Embryonic facial prominence (tissue), 1 donor: ENCODE measurements around the gene NOXA1.
"Not testable (repeated sequence)": the region's sequence is repeated elsewhere in the genome, so short reads cannot be mapped to it uniquely, and the experiment has no call there.

Experiments
- DNase-seq: peaks from one replicate; pipeline ENCODE4 v3.0.0-alpha.2; 2016; ENCODE audit errors: extremely low spot score

NOXA1 gene

DNA sequence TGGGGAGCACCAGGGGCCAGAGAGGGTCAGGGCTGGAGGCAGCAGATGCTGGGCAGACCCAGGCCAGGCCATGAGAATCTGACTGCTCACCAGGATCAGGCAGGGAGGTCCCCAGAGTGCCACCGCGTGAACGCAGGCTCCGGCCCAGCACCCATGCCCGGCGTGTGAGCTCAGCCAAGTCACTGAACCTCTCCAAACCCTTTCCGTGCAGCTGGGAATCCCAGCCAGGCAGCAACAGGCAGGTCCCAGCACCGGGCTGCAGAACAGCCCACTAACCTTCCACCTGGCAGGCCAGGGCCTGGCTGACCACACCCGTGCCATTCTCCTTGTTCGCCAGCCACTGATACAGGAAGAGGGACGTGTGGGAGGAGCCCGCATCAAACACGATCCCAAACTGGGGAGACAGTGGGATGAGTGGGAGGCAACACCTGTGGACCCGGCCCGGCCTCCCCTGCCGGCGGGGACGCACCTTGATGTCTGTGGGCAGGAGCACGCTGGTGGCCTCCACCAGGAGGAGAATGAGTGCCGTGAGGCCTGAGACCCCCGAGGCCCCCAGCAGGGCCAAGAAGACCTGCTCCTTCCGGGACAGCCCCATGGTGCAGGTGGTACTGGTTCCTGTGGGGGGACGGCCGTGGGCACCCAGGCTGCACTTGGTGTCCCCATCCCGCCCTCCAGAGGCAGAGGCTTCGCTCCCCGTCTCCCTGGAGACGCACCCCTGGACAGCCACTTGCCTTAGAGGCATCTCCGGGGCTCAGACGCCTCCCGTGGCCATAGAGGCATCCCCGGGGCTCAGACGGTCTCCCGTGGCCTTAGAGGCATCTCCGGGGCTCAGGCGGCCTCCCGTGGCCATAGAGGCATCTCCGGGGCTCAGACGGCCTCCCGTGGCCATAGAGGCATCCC, 14.7 kb downstream of the NOXA1 start:
- DNase-seq, result no peak

DNA sequence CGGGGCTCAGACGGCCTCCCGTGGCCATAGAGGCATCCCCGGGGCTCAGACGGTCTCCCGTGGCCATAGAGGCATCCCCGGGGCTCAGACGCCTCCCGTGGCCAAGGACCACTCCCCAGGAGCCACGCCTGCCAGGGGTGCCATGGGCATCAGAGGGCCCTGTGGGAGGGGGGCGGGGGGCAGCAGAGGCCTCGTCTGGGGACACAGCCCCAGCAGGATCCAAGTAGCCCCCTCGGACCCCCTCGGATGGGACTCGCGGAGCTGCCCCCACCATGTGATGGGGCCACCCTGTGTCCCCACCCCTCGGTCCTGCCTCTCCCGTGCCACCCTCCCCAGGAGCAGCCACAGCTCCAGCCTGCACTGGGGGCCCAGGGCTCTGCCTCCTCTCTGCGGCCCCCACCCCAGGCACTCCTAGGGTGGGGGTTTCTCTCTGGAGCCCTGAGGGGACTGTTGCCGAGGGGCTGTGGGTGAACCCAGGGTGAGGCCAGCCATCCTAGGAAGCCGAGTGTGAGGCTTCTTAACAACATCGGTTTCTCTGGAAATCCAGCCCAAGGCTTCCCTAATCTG, 15.5 kb downstream of the NOXA1 start:
- no peak for DNase-seq

DNA sequence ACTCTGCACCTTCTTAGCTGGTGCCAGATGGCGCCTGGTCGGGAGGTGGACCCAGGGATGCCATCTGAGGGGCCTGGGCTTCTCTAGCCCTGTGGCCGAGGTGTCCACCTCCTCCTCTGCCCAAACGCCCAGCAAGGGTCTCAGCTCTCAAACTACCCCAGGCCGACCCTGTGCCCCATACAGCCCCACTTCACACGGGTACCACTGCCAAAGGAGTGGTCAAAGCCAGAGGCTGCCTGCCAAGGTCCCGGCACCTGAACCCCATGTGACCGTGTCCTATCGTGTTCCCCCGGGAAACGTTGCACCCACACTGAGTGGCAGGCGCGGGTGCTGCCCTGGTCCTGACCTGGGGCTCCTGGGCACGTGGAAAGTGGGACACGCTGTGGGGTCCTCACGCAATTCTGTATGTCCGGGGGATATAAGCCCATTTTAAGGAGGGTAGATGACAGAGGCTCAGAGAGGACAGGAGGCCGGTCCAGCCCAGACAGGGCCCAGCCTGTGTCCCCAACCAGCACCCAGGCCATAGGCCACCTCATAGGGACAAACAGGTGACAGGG, 16.0 kb downstream of the NOXA1 start:
- DNase-seq, result no peak

DNA sequence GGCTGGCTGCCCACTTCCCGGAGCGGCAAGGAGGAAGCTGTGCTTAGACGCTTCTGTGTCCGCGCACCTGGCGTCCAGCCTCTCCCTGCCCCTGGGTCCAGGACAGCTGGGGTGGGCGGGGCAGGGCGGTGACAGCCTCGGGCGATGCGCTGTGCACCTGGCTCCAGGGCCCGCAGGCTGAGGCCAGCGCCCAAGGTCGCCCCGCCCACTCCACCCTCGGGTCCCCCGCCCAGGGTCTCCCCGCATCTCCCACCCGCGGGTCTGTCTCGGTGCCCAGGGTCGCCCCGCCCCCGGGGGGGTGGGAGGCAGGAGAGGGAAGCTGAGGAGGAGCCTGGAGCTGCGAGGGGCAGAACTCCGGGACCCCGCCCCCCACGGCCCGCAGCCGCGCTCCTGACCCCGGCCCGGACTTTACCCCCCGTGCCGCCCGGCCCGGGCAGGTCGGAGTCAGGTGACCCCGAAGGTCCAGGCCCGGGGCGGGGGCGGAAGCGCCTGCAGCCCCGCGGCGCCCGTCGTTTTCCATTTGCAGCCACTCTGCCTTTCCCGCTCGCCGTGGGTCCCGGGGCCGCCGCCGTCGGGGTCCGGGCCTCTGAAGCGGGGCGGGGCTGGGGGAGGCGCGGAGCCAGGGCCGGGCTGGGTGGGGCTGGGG, 18.2 kb downstream of the NOXA1 start, which contains the start of gene ENTPD8:
ENTPD8 (minus strand) TSS at position 69 of the 646 bp plus-strand sequence. CDS start 3,072 bp downstream, outside the sequence.
- no peak for DNase-seq

DNA sequence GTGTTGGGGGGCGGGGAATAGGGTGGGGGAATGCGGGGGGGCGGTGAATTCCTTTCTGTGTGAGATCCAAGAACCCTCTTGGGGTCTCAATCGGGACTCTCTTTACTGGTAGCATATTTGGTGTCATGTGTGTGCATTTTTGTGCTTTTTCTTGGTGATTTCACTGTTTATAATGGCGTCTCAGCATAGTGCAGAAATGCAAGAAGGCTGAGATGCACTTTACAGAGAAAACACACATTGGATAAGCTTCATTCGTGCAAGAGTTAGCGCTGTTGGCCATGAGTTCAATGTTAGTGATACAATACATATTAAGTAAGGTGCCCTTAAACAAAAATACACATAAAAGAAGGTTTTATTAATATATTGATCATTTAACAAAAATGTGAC, 18.7 kb downstream of the NOXA1 start:
- DNase-seq, result no peak

DNA sequence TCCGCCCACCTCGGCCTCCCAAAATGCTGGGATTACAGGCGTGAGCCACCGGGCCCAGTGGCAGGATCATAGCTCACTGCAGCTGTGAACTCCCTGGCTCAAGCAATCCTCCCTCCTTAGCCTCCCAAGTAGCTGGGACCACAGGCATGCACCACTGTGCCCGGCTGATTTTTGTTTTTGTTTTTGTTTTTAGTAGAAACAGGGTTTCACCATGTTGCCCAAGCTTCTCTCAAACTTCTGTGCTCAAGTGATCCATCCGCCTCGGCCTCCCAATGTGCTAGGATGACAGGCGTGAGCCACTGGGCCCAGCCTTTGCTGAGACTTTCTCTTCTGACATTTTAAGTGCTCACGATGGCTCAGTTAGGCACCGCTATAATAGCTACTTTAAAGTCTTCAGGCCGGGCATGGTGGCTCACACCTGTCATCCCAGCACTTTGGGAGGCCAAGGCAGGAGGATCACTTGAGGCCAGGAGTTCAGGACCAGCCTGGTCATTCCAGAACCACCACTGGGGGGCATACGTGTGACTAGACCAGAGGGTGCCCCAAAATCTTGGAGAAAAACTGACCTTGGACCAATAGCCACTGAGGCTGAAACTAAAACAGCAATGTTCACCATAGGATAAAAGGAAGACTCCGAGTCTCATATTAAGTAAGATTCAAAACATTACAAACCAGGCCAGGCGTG, 21.1 kb downstream of the NOXA1 start:
- DNase-seq, result no peak

DNA sequence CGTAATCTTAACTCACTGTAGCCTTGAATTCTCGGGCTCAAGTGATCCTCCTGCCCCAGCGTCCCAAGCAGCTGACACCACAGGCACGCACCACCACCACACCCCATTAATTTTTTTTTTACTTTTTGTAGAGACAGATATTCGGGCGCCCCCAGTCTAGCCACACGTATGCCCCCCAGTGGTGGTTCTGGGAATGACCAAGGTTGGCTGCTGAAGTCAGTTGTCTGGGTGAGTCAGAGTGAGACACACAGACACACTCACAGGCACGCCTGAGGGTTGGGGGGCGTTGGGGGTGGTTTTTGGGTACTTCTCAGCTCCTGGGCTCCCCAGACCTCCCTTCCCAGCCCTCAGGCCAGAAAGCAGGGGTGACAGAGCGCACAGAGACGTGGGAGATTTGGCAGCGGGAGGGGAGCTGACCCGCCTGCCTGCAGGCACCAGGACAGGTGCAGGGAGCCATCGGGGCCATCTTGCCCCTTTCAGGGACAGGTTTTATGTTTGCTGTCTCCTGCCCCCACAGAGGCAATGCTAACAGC, 22.1 kb downstream of the NOXA1 start:
- DNase-seq, result no peak

DNA sequence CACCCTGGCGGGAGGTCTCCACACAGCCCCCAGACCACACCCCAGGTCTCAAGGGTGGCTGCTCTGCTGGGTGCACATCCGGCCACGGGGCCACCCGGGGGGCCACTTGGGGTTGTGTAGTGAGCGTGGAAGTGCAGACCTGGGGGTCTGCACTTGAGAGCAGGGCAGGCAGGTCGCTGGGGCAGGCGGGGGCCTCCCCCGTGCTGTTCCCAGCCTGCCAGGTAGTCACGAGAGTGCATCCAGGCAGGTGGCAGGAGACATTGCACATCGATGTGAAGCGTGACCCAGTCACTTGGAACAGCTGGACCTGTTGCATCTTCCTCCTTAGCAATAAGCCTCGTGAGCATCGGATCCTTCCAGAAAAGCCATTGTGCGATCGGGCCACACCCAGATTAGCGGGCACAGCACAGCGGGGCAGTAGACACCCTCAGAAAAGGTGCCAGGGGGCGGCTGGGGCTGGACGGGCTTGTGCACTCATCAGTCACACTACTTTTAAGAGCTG, 22.8 kb downstream of the NOXA1 start:
- DNase-seq, result no peak

DNA sequence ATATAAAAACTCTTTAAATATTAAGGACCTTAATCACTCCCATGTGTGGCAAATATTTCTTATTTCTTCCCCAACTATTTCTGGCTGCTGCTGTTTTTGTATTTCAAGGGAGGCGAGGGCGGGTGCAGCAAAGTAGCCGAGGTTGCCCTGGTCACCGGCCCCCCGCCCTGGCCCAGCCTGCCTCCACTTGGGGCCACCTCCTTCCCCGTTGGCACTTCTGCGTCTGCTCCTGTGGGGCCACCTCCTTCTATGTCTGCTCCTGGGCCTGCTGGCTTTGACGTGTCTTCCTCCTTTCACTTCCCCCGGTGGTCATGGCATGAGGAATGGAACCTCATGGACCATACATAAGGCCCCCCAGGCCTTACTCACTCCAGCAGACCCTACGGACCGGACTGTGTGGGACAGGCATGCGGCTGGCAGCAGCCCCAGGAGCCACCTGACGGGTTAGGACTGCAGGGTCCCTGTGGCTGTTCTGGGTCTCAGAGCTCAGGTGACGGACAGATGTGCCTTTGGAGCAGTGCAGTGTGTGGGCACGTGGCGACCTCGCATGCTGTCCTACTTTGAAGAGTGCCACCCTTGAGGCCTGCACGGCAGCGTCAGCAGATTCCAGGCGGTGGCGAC, 23.8 kb downstream of the NOXA1 start:
- DNase-seq, result no peak

DNA sequence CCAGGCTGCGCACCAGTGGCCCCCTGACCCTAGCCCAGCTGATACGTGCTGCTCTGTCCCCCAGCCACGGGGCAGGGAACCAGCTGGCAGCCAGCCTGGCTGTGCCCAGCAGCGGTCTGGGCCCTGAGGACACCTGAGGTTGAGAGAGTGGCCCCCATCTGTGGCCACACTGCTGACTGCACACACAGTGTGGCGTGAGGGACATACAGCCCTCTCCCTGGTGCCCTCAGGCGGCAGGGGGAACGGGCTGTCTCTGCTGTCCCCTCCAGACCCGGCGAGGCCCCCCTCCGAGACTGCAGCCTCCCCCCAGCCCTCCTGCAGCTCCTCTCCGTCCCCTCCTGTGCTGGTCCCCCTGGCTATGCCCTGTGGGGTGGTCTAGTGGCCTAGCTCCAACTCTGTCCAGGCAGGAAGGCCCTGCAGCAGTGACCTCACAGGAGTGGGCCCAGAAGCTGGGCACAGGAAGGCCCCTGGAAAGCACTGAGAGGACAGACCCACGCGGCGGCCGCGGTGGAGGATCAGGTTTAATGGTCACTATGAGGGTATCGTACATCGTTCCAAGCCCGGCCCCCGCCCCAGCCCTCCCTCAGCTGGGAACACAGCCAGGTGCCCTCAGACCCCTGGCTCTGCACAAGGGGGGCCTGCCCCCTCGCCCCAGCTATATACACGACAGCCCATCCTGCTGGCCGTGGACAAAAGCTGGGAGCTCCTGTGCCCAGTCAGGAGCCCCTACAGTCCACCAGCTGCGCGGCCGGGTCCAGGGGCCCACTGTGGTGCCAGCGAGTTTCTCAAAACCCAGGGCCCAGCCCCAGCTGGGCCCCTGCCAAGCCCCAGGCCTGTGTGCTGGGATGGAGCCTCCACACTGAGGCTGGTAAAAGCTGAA, 24.8 kb downstream of the NOXA1 start:
- DNase-seq, result no peak

DNA sequence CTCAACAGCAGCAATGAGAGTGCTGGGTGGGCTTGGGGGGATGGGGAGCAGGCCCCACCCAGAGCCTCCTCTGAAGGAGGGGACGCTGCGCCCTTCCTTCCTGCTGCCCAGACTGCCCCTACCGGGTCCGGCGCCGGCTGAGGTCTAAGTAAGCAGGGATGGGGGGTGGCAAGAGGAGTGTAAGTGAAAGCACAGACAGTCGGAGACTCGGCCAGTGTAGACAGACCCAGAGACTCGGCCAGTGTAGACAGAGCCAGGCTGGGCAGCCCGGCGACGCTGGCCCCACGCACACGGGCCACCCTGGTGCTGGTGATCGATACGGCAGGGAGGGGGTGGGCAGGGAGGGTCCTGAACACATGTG, 25.4 kb downstream of the NOXA1 start:
- DNase-seq, result no peak

DNA sequence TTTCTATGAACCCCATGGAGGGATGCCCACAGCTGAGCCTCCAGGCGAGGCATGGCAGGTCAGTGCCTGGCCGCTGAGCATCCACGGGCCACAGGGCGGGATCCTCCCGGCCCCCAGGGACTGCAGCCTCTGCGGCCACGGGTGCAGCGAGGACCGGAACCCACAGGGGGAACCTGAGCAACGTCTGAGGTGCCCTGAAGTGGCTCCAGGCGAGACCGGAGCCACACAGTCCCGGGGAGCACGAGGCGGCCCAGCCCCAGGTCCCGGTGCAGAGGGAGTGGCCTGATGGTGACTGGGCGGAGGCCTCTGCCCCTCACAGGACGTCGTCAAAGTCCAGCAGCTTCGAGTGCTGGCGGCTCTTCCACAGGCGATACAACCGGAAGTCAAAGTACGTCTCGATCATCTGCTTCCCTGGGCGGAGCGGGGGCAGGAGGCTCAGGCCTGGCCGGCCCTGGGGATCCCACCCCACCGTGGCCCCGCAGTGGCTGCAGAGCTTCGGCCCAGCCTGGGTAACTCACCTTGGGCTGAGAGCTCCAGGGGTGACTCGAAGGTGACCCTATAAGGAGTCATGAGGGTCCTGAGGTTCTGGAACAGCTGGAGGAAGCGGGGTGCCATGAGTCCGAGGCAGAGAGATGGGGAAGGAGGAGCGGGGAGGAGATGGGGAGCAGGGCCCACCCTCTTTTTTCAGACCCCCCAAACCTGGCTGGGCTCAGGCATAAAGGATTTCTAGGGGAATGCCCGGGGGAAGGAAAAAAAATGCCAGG, 26.1 kb downstream of the NOXA1 start:
- DNase-seq, result no peak

DNA sequence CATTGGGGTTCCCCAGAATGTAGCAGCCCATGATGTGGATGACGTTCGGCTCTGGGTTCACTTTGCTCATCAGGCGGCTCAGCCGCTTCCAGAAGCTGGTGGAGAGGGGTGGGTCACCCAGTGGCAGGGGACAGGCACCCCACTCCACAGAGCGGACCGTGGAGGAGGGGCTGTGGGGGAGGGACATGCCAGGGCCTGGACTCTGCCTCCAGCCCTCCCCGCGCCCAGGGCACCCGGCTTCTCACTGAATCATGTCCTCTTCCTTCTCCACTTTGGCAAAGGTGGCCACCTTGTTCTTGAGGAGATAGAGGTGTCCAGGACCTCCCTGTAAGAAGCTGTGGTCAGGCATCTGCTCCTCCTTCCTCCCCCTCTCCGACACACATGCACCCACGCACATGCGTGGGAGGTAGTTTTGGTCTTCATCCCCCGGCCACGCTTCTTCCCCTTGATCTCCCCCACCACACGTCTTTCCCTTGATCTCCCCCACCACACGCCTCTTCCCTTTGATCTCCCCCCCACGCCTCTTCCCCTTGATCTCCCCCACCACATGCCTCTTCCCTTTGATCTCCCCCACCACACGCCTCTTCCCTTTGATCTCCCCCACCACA, 26.8 kb downstream of the NOXA1 start:
- no peak for DNase-seq

DNA sequence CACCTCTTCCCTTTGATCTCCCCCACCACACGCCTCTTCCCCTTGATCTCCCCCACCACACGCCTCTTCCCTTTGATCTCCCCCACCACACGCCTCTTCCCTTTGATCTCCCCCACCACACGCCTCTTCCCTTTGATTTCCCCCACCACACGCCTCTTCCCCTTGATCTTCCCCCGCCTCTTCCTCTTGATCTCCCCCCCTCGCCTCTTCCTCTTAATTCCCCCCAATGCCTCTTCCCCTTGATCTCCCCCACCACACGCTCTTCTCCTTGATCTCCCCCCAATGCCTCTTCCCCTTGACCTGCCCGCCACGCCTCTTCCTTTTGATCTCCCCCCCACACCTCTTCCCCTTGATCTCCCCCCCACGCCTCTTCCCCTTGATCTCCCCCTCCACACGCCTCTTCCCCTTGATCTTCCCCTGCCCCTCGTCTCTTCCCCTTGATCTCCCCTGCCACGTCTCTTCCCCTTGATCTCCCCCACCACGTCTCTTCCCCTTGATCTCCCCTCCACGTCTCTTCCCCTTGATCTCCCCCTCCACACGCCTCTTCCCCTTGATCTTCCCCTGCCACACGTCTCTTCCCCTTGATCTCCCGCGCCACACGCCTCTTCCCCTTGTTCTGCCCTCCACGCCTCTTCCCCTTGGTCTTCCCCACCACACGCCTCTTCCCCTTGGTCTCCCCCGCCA, 27.5 kb downstream of the NOXA1 start:
- not testable (repeated sequence) for DNase-seq

DNA sequence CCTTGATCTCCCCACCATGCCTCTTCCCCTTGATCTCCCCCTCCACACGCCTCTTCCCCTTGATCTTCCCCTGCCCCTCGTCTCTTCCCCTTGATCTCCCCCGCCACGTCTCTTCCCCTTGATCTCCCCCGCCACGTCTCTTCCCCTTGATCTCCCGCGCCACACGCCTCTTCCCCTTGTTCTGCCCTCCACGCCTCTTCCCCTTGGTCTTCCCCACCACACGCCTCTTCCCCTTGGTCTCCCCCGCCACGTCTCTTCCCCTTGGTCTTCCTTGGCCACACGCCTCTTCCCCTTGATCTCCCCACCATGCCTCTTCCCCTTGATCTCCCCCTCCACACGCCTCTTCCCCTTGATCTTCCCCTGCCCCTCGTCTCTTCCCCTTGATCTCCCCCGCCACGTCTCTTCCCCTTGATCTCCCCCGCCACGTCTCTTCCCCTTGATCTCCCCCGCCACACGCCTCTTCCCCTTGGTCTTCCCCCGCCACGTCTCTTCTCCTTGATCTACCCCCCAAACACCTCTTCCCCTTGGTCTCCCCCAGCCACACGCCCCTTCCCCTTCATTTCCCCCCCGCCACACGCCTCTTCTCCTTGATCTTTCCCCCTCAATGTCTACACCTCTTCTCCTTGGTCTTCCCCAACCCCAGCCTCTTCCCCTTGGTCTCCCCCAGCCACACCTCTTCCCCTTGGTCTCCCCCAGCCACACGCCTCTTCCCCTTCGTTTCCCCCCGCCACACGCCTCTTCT, 28.2 kb downstream of the NOXA1 start:
- not testable (repeated sequence) for DNase-seq

DNA sequence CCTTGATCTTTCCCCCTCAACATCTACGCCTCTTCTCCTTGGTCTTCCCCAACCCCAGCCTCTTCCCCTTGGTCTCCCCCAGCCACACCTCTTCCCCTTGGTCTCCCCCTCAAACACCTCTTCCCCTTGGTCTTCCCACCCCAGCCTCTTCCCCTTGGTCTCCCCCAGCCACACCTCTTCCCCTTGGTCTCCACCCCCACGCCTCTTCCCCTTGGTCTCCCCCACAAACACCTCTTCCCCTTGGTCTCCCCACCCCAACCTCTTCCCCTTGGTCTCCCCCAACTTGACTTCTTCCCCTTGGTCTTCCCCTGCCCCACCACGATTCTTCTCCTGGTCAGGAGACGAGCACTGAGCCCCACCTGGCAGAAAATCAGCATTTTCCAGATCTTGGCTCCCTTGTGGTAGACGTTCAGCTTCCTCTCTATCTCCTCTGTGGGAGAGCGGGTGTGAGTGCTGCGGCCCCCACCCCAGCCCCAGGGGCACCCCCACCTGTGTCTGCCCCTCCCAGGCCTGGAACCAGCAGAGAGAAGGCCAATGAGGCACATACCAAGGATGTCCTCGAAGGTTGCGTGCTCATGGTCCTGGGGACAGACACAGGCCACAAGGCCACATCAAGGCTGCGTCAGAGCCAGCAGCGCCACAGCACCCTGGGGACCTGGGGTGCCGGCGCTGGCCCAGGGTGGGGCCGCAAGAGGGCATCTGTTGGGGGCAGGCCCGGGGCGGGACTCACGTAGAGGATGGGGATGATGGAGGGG, 29.0 kb downstream of the NOXA1 start:
- no peak for DNase-seq
